ENCODE results near the gene NSFL1C.
"Not testable (repeated sequence)": the region's sequence is repeated elsewhere in the genome, so short reads cannot be mapped to it uniquely, and the experiment has no call there.

Gene NSFL1C

DNA sequence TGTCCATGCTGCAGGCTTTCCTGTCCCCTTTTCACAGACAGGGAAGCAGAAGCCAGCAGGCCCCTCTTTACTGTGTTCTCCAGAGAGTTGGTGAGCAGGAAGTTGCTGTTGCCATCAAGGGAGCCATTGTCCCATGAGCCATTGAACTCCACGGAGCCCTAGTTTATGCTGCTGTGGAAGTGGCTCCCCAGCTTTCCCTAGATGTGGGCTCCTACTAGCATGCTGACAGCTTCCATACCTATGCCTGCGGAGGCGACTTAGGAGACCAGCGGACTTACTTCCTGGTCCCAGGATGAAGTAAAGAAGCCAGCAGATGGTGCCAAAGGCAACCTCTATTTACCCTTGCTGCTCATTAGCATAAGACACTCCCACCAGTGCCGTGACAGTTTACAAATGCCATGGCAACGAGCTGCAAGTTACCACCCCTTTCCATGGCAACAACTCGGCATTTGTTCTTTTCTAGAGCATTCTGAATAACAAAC, 43.0 kb downstream of the NSFL1C start:
- peak; percentile 64 for DNase-seq (ENCODE audit: low spot score)

DNA sequence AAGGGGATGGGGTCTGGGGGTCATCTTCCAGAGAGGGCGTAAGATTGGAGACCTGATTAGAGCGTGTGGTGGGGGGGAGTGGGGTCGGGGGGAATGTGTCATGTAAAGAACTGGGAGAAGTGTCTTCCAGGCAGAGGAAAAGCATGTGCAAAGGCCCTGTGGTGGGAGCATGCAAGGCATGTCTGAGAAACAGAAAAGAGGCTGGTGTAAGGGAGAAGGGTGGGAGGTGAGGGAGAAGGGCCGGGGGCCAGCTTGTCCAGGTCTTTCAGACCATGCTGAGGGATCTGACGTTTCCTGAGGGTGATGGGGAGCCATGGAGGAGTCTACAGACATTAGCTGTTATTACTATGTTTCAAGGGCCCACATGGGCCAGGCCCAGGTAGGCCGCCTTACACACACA, 43.4 kb downstream of the NSFL1C start:
- DNase-seq (ENCODE audit: low spot score) = no peak

DNA sequence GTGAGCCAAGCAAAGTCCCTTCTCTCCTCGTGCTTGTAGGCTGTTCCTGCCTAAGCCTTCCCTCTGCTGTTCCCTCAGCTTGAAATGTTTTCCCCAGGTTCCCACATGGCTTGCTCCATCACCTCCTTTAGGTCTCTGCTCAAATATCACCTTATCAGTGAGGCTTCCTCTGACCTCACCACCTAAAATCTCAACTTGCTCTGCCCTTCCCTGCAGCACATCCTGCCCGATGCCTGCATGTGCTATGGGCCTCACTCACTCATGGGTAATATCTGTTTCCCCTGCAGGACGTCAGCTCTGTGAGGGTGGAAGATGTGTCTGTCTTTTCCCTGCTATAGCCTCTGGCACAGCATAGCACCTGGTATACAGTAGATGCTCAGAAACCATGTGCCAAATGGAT, 43.9 kb downstream of the NSFL1C start:
- DNase-seq (ENCODE audit: low spot score) = no peak

DNA sequence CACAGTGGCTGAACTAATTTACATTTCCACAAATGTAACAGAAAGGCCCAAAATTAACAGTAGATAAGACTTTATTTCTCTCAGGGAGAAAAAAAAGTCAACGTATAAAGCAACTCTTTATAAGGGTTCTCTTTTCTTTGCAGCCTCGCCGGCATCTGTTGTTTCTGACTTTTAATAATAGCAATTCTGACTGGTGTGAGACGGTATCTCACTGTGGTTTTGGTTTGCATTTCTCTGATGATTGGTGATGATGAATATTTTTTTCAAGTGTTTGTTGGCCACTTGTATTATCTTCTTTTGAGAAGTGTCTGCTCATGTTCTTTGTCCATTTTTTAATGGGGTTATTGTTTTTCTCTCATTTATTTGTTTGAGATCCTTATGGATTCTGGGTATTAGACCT, 46.6 kb downstream of the NSFL1C start:
- DNase-seq (ENCODE audit: low spot score) = no peak

DNA sequence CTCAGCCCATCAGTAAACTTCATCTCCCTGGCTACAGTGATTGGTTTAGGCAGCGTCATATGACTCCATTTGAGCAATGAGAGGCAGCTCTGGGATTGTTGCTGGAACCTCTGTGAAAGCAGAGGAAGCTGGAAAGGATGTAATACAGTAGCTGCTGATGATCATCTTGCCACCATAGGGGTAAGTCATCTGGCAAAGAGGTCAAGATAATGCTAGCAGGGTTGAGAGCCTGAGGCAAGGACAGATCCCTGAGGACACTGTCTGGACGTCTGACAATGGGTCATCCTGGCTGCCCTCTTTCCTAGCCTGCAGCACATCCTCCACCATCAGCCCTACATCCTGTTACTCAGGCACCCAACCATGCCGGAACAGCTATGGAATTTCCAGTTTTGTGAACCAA, 48.3 kb downstream of the NSFL1C start:
- DNase-seq (ENCODE audit: low spot score) = no peak

DNA sequence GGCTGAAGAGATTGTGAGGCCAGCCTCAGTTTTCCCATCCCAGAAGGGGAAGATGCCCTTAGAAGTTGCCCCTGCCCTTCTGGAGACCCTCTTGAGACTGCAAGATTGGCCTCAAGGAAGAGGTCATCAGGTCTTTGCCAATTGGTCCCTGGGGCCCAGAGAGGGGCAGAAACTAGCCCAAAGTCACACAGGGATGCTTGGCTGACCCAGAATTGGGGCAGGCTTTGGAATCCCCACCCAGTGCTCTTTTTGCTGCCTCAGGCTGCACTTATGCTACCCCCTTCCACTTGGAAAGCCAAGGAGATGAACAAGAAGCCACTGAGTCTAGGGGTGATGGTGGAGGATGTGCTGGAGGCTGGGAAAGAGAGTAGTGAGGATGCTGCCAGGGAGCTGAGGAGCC, 48.9 kb downstream of the NSFL1C start:
- no peak for DNase-seq (ENCODE audit: low spot score)

DNA sequence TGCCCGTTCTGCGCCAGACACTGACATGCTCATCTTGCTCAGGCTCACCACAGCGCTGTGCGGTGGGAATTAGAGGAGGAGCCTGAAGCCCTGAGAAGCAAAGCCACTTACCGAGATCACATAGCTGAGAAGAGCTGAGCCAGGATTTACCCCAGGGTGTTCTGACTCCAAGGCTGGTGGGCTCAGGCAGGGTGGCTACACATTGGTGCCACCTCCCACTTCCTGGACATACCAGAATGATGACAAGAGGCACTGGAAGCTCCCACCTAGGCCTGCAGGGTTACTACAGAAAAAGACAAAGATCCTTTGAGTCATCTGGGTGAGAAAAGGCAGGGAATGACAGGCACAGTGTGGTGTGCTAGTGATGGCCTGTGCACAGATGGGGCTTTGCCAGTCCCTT, 49.4 kb downstream of the NSFL1C start:
- no peak for DNase-seq (ENCODE audit: low spot score)

DNA sequence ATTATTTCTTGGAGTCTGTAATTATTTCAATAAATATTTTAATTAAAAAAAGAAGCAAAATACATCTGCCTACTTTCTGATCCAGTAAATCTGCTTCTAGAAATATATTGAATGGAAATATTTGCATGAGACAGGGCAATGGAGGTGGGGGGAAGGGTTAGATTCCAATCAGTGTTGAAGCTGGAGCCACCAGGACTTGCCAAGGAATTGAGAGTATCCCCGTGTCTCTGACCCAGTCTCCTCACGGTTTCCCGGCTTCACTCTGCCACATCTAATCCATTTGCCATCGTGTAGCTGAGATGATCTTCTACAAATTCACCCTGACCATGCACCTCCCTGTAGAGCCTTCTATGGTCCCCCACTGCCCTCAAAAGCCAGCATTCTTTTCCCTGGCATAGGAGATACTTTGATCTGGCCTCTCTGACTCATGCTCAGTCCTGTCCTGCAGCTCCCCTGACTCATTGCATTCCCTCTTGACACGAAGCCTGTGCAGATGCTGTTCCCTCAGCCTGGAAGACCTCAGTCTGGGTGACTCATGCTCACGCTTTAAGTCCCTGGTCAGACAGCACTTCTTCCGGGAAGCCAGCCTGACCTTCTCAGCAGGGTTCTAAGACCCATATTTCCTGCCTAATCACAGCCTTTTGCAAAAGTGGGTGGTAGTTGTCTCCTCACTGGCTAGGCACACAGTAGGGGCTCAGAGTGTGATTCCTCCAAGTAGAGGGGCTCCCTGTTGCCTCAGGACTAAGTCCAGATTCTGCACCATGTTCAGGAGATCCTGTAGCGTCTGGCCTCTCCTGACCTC, 50.8 kb downstream of the NSFL1C start:
- peak; percentile 19 for DNase-seq (ENCODE audit: low spot score)

DNA sequence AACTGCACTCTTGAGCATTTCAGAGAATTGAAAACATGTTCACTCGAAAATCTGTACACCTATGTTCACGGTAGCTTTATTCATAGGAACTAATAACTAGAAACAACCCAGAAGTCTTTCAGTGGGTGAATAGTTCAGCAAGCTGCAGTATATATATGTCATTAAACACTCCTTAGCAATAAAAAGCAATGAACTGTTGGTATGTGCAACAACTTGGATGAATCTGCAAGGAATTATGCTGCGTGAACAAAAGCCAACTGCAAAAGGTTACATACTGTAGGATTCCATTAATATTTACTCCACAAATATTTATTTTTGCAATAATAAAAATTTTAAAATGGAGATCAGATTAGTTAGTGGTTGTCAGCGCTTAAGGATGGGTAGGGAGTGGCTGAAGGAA, 51.7 kb downstream of the NSFL1C start:
- no peak for DNase-seq (ENCODE audit: low spot score)

DNA sequence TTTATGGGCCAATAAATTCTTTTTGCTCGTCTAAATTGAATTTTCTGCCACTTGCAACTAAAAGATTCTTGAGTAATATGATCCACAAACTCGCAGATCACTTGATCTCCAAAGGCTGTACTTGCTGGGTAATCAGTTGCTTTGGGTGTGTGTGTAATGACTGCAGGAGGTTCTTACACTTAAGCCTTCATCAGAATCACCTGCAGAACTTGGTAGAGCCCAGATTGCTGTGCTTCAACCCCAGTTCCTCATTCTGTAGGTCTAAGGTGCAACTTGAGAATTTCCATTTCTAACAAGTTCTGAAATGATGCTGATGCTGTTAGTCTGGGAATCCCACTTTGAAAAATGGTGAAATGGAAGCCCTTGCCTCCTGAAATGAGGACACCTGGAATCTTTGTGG, 60.8 kb downstream of the NSFL1C start:
- DNase-seq (ENCODE audit: low spot score) = no peak

DNA sequence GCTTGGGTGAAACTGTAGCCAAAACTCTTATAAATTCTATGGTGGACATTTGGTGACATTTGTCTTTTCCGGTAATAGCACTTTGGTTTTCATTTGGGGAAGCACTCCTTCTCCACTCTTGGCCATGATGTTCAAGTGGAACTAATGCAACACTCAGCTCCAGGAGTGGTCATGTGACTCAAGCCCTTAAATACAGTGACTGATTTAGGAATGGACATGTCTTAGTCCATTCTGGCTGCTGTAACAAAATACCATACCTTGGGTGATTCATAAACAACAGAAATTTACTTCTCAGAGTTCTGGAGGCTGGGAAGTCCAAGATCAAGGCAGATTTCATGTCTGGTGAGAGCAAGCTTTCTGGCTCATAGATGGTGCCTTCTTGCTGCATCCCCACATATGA, 63.0 kb downstream of the NSFL1C start:
- DNase-seq (ENCODE audit: low spot score) = no peak

DNA sequence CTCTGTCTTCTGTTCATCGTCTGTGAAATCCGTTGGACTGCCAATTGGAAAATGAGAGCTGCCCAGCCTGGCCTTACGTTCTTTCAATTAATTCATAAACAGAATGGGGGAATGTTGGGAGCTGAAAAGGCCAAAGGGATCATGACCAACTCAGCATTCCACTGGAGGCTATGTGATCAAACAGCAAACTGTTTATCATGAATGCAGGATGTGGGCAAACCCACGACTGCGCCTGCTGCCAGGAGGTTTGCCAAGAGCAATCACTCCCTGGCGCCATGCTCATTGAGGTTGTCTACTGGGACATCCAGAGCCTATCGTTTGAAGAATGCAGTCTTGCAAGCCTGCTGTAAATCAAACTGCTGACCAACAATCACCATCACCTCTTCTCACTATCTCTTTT, 64.5 kb downstream of the NSFL1C start:
- no peak for DNase-seq (ENCODE audit: low spot score)

DNA sequence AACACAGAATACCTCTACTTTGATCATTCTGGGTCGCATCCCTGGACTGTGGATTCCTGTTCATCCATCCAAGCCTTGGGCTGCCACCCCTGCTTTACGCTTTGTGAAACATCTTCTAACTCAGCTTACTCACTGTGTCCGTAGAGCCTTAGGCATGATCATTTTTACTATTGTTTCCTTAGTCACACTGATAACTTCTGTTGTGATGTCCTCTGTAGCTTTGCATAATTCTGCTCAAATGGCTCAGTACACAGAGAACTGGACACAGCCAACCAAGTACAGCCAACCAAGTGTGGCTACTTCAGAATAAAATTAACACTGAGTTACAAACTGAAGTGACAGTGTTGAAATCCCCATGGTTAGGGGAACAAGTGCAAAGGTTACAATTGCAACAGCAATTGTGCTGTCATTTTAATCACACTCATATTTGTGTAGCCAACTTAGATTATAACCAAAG, 65.2 kb downstream of the NSFL1C start:
- no peak for DNase-seq (ENCODE audit: low spot score)

DNA sequence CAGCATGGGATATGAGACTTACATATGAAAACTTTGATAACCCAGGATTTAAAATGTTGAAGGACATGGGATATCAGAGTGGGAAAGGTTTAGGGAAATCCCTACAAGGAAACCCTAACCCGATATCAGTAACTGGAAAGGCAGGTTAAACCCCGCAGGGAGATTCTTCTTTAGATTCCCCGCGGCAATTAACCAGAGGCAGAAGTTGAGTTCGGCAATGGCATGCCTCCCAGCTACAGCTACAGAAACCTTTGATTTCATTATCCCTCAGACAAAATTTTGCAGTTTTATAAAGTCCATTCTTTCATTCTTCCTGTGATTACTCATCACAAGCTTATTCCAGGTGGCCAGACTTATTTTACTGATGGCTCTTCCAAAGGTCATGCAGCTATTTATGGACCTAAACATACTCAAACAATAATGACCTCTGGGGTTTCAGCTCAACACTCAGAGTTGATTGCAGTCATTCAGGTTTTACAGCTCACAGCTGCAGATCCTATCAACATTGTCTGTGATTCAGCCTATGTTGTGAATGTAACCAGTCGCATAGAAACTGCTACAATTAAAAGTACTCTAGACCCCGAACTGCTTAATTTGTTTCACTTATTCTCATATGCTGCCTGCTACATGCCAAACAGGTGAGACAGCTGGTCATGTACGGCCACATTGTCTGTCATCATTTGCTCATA, 66.8 kb downstream of the NSFL1C start:
- DNase-seq (ENCODE audit: low spot score) = not testable (repeated sequence)

DNA sequence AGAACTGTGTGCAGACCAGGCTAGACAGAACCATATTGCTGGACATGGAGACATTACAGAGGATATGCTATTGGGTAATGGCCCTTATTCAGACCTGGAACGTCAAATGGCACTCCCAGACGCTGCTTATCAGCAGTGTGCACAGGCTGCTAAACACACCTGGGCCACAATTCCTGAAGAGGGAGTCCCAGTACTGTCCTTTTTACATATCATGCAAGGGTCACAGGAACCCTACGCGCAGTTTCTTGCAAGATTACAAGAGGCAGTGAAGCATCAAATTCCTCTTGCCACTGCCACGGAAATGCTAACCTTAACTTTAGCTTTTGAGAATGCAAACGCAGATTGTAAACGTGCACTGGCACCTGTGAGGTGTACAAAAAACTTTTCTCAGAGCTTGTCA, 68.5 kb downstream of the NSFL1C start:
- not testable (repeated sequence) for DNase-seq (ENCODE audit: low spot score)

DNA sequence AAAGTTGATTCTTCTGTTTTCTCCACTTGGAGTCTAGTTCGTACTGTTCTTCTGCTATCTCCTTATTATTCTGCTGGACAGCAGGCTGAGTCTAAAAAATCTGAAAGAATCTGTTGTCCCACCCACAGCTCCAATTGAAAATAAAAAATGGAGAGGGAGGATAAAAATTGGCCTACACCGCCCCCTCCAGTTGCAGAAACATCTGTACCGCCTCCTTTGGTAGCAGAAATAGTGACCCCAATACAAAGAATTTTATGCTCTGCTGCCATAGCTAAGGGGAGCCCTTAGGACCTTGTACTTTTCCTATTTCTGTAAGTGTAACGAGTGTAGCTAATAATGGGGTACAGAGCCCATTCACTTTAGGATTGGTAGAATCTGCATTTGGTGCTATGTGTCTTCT, 68.9 kb downstream of the NSFL1C start:
- no peak for DNase-seq (ENCODE audit: low spot score)

DNA sequence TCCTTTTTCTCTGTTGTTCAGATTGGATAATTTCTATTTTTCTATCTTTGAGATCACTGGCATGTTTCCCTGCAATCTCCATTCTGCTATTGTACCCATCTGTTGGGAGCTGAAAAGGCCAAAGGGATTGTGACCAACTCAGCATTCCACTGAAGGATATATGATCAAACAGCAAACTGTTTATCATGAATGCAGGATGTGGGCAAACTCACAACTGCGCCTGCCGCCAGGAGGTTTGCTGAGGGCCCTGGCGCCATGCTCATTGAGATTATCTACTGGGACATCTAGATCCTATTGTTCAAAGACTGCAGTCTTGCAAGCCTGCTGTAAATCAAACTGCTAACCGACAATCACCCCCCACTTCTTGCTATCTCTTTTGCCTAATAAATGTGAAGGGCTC, 69.9 kb downstream of the NSFL1C start:
- no peak for DNase-seq (ENCODE audit: low spot score)

DNA sequence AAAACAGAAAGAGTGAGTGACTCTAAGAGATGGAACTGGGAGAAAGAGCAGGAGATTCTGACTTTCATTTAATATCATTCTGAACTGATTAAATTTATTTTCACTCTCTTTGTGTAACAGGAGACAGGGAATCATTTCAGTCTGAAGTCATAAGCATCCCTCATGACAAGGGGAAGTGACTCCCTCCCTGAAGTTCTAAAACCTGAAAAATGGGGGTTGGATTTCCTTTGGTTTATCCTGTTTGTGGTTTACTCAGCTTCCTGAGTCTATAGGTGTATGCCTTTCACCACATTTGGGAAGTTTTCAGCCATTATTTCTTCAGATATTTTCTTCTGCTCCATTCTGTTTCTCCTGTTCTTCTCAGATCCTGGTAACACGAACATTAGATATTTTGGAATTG, 70.4 kb downstream of the NSFL1C start:
- DNase-seq (ENCODE audit: low spot score) = no peak

DNA sequence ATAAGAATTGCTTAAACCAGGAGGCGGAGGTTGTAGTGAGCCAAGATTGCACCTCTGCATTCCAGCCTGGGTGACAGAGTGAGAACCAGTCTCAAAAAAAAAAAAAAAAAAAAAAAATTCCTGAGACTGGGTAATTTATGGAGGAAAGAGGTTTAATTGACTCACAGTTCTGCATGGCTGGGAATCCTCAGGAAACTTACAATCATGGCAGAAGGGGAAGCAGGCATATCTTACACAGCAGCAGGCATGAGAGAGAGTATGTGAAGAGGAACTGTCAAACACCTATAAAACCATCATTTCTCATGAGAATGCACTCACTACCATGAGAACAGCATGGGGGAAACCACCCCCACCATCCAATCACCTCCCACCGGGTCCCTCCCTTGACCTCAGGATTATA, 72.0 kb downstream of the NSFL1C start:
- DNase-seq (ENCODE audit: low spot score) = no peak

DNA sequence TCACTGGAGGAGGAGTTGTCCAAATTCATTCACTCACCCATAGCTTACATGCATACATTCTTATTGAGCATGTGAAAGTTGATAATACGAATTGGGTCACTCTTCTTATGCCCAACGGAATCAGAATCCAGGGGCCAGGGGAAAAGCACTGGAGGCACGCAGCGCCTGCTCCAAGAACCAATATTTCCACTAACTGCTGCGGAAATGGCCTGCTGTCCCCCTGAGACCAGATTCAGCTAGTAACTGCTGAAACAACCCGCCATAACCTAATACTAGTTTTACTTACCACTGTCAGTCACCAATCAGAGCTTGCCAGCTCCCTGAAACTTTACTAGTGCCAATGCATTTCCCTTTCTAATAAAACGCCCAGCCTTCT, 73.2 kb downstream of the NSFL1C start:
- DNase-seq (ENCODE audit: low spot score) = no peak

DNA sequence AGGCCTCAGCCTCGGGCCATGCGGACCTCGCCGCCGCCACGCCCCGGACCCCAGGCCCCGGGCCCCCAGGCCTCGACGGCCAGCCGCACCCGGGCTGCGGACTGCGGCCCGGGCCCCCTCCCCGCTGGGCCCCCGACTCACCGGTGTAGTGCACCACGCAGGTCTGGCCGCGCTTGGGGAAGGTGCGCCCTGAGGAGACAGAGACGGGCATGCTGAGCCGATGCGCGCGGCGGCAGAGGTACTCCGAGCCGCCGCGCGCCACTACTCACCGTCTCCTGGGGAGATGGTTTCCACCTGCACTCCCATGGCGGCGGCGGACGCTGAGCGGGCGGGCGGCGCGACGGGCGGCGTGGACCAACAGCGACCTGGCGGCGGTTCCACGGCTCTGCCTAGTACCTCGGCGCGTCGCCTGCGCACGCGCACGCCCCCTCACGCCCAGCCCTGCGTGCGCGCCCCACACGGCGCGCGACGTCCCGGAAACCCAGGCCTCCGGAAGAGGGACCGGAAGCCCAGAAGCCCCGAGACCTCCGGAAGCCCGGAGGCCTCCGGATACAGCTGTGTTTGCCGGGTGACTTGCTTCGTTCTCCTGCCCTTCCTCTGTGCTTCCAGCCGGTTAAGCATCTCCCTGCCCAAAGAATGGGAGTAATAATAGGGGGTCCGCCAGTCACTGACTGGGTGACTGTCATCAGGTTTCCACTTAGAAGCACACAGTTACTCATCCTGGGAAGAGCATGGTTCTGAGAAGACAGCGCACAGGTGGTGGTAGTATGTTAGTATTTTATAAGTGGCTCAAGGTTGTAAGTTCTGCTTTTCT, 73.7 kb downstream of the NSFL1C start, which contains the start of gene FKBP1A:
Gene FKBP1A (minus strand): TSS at position 362 of the 814 bp plus-strand sequence. CDS start 56 bp downstream, at position 306.
- DNase-seq (ENCODE audit: low spot score) = peak; percentile 93

DNA sequence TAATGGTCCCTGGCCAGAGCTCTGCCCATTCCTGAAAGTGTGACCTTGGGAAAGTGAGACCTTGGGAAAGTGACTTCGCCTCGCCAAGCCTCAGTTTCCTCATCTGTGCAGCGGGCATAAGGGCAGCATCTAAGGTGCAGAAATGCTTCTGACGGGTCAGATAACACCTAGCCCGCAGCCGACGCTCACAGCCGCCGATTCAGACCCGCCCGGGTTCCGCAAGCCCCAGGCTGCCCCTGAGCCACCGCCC, 74.3 kb downstream of the NSFL1C start:
- DNase-seq (ENCODE audit: low spot score) = no peak
